HTERT RPE-1 (cell line): ENCODE data around the gene C1R.

Experiments
- in situ Hi-C: fragments of 300-500 bp; cut with MboI; formaldehyde crosslinking; loops from 4 replicates; pipeline ENCODE4 v1.14.3; 2020; ENCODE audit warnings: low sequenced_read_pairs

Gene C1R

DNA sequence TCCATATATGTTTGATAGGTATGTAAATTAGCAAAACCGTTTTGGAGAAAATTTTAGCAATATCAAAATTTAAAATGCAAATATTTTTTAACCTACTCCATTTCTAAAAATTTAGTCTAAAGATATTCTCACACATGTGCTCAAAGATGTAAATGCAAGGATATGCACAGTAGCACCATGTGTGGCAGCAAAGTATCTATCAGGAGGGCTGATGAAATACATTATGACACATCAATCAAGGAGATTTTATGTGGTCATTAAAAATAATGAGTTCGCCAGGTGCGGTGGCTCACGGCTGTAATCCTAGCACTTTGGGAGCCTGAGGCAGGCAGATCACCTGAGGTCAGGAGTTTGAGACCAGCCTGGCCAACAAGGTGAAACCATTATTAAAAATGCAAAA, 8.0 kb upstream of the C1R start:
- in situ Hi-C loops: no loop called here

DNA sequence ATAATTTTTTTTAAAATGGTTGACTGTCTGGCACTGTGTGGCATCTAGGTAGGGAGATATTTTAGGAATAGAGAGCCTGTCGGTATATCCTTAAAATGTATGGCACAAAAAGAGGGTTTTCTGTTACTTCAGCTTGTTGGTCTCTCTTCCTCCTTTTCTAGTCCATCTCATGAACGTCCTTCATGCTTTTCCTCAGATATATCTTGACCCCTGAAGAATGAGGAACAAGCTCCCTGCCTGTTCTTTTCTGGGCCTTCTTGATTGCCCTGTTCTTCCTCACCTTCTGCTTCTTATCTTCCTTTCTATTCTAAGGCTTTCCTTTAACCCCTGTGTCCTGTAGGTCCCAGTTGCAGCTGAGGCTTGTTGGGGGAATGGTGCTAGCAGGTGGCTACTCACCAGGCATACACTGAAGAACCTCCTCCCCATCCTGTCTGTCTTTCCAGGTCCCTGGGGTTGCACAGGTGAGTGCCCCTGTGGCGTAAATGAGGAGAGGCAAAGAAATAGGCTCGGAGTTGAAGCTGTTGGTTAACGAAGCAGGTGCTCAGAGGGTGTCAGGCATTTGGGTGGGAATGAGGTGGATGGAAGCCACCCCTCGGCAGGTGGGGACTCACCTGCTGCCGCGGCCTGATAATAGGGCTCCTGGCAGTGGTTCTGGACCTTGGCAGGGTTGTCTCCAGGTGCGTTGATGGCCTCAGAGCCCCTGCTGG, 7.2 kb upstream of the C1R start:
- in situ Hi-C loops: no loop called here

DNA sequence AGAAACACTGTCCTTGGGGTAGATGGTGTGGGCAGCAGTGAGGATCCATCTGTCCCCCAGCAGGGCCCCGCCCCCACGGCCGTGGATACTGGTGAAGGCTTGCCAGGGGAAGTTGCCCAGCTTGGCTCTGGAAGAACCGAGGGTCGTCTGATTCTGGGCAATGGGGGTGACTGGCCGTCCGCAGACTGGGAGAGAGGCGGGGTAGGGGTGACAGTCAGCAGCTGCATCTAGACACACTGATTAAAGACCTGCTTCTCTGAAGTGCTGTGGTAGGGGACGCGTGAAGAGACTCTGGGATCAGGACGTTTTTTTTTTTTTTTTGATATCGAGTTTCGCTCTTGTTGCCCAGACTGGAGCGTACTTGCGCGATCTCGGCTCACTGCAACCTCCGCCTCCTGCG, 4.7 kb upstream of the C1R start:
- in situ Hi-C loops: no loop called here

DNA sequence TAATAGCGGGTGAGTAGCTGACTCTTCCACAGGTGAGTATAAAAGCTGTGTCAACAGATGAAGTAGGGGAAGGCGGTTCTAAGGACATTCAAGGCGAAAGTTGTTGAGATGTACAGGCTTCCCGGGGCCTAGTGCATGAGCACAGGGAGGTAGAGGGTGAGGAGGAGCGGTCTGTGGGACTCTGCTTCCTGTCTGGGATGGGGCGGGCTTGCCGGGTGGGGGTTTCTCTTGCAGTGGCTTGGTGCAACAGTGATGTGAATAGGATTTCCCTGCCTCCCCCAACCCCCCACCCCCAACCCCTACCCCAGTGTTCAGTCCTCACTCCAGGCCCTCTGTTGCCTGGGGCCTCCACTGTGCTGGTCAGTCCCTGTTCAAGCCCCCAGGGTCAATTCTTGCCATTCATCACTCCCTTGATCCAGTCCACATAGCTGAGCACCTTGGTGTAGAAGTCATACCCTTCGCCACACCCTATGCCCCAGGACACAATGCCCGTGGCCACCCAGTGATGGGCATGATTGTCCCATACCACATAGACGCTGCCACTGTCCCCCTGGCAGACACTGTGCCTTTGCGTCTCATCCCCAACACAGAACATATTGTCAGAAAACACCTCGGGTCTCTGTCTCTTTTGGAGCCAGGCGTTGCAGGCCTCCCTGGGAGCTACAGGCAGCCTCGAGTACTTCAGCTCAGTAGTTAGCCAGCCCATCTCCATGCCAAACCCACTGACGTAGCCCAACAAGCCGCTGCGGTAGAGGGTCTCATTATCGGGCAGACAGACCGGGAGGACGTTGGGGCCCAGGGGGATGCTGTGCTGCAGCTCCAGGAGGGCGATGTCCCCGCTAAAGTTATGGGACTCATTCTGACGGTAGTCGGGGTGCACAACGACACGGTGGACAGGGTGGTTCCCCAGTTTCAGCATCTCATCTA, 4.0 kb upstream of the C1R start:
- in situ Hi-C loops: no loop called here

DNA sequence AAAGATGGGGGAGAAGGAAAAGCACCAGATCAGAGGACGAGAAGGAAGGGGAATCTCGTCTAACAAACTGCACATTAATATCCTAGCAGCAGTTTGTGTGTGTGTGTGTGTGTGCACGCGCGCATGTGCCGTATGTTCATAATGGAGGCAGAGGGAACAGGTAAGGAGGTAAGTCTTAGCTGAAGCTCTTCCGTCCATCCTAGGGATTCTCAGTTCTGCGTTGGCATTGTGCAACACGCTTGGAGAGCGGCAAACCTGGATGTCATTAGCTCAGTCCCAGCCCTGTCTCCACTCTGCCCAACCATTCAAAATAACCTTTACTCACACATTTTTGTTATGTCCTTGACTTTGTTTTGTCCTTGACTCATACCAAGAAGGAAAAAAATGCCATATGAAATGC, 1.6 kb upstream of the C1R start:
- in situ Hi-C loops: no loop called here

DNA sequence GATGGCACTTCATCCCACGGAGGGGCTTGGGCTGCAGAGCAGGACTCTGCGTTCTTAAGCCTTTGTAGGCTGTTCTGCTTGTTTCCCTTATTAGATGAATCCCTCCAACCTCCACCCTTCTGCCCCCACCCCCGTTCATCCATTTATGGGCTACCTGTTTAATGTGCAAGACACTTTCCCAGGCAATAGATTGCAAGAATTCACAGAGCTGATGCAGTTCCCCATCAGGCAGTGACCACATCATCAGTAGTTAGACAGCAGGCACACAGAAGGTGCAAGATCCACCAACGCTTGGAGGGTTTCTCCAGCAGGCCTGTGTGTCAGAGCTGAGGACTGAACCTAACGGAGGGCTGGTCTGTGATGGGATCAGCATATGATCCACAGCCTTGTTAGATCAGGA, 1.2 kb upstream of the C1R start:
- in situ Hi-C loops: no loop called here

DNA sequence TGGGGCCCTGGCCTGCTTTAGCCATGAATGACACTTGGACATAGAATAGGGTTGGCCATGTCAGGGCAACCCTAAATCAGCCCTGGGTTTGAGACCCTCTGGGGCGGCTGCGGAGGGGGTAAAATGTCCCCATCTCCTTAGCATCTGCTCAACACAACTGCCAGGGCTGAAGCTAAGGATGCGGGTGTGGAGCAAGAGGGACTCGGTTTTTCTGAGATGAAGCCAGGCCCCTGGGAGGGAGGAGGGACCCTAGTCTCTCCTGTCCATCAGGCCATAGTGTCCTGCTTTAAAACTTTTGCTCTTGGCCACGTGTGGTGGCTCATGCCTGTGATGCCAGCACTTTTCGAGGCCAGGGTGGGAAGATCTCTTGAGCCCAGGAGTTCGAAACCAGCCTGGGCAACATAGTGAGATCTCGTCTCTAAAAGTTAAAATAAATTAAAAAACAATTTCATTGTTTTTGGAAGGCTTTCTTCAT, 778 bp upstream of the C1R start:
- in situ Hi-C loops: no loop called here

DNA sequence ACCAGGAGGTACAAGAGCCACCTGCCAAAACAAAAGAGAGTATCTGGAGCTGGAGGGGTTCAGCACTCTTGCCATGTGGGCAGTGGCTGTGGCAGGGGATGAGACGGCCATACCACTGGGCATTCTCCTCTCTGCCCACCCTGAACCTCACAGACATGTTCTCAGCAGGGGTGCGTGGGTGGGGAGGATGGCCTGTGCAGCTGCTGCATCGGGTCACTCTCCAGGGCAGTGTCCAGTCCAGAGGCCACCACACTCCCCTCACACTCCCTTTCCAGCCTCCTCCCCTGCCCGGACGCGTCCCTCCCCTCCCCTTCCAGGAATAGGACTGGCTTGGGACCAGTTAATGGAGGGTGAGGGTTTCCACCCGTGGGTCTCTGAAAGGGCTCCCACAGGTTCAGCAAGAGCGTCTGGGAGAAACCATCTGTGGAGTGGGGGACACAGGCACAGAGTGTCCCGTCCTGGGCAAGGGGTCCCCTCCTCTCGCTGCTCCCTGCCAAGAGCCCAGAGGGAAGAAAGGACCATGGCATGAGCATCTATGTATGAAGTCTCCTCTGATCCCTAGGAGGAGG, 501 bp downstream of the C1R start:
- in situ Hi-C loops: no loop called here

DNA sequence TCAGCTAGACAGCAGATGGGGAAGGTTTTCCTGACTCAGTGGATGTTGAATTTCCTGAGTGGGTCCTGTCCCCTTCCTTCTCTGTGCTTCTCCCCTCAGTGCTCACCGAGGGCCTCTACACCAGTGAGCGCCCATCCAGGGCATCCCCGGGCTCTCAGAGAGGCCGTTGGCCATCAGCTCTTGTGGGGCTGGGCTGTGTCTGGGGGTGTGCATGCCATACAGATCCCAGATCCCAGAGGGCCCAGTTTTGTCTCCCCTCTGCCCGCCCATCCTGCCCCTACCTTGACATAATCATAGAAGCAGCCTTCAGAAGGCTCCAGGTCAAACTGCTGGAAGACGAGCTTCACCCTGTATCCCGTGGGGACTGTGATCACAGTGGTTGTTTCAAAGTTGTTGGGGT, 1.1 kb downstream of the C1R start:
- in situ Hi-C loops: no loop called here

DNA sequence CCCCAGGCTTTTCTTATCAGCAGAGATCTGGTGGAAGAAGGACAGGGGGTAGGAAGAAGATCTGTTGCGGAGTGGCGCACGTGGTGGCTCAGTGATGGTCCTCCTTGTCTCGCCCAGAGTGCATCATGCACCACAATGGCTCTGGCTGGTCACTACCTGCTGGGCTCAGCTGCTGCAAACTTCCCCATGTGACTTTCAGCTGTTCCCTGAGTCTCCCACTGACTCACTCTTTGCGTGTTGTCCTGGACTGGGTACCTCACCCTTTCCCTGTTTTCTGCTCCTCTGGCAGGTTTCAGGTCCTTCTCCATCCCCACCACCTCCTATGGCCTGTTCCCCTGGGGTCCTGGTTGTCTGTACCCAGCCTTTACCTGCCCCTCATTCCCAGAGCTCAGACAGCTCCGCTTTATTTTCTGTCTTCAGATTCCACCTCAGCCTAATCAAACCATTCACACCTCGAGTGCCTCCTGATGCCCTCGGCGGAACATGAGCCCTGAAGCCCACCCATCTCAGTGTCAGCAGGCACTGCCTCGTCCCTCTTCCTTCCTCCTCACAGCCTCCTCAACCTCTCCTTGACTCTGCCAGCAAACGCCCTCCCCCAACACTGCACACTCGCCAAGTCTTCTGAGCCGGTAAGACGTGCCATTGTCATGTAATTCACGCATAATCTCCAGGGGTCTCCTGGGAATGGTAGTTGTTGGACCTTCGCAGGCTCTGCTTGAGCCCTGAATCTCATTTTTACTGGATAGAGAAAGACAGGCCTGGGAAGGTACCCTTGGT, 1.8 kb downstream of the C1R start:
- in situ Hi-C loops: no loop called here

DNA sequence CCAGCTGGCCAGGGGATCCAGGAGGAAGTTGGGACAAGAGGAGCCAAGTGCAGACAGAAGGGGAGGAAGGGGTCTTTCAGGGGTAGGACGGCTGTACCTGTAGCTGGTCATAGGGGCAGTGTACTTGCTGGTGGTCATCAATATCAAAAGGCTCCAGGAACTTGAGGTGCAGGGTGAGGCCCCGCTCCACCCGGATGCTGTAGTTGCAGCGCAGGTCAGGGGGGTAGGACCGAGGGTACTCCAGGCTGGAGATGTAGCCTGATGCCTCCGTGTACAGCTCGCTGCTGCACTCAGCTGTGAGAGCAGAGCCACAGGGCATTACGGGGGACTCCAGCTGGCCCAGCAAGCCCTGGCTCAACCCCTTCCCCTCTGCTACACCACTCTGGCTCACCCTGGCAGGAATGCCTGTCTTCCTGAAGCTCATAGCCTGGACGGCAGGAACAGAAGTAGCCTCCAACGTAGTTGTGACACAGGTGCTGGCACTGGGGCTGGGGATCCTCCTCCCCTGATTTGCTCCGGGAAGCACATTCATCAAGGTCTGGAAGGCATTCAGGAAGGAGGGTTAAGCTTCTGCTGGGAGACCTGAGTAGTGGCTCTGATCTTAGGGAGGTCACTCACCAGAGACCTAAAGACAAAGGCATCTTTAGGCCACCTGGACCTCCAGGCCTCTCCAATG, 2.9 kb downstream of the C1R start:
- in situ Hi-C loops: no loop called here

DNA sequence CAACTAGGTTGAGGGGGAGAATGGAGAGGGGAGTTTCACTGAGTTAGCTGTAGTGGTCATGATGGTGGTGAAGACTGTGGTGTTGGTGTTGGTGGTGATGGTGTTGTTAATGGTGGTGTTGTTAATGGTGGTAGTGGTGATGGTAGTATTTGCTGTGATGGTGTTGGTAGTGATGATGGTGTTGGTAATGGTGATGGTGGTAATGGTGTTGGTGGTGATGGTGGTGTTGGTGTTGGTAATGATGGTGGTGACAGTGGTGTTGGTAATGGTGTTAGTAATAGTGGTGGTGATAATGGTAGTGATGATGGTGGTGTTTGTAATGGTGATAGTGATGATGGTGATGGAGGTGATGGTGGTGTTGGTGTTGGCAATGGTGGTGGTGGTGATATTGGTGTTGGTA, 9.1 kb downstream of the C1R start:
- in situ Hi-C loops: no loop called here

DNA sequence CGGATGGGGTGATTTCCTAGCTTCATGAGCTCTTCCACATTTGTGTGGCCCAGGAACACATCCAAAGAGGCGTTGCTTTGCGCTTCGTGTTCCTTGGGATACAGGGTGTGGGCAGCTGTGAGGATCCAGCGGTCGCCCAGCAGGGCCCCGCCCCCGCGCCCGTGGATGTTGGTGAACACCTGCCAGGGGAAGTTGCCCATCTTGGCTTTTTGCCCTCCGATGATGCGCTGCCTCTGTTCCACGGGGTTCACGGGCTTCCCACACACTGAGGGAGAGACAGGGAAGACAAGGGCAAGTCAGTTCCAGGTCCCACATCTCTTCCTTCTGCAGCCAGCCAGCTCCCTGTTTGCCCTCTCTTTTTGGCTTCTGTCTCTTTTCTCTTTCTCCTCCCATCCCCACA, 11.2 kb downstream of the C1R start:
- in situ Hi-C loops: no loop called here

DNA sequence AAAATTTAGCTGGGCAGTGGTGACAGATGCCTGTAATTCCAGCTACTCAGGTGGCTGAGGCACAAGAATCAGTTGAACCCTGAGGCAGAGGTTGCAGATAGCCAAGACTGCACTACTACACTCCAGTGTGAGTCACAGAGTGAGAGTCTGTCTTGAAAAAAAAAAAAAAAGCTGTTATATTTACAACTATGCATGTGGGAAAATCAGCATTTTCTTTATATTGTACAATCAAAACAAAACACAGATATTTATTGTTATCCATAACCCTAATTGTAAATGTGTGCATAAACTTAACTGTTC, 12.5 kb downstream of the C1R start:
- in situ Hi-C loops: no loop called here

DNA sequence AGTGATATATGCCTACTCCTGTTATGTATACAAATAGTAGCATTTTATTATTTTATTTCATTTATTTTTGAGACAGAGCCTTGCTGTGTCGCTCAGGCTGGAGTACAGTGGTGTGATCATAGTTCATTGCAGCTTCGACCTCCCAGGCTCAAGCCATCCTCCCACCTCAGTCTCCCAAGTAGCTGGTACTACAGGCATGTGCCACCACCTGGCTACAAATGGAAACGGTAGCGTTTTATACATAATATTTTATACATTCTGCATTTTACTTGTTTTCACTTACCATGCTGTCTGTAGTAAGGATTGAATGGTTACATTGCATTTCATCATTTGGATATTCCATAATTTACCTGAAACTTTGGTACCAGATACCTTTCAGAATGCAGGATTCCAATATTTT, 14.1 kb downstream of the C1R start:
- in situ Hi-C loops: no loop called here

DNA sequence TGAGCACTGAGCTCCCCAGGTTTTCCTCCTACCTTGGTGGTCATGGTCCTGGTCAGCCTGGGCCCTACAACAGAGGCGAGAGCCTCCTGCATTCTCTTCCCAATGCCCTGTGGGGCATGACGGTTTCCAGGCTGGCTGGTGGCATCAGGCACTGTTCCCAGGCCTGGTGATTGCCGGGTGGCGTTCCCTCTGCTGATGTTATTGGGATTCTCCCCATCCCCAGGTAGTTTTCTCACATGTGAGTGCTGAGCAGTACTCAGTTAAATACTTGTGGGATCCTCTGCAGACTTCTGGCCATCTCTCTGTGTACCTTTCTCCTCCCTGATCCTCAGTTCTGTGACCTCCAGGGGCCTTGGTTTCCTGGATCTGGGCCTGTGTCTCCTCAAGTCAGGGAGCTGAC, 15.8 kb downstream of the C1R start:
- in situ Hi-C loops: no loop called here

DNA sequence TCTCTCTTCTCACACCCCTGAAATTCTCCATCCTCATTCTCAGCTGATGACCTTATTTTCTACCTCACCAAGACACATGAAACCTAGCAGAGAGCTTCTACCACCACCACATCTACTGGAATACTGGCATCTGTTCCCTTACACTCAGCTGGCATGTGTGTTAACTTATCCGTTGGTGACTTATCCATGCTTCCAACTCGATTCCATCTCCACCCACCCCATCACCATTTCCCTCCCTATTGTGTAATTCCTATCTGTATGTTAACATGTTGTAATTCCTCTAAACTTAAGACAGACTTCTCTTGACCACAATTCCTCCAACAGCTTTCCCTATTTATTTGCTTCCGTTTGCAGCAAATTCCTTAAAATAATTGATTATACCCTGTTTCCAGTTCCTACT, 16.3 kb downstream of the C1R start:
- in situ Hi-C loops: no loop called here

DNA sequence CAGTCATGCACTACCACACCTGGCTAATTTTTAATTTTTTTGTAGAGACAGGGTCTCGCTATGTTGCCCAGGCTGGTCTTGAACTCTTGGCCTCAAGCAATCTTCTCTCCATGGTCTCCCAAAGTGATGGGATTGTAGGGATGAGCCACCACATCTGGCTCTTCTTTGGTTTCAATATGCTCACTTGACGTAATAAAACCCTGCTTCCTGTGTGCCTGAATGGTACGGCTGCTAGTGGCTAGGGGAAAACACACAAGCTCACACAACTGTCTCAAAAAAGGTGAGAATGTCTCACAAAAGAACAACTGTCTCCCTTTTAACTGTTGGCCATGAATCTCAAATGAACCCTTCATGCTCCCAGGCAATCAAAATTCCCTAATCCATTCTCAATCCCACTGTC, 16.7 kb downstream of the C1R start:
- in situ Hi-C loops: no loop called here

DNA sequence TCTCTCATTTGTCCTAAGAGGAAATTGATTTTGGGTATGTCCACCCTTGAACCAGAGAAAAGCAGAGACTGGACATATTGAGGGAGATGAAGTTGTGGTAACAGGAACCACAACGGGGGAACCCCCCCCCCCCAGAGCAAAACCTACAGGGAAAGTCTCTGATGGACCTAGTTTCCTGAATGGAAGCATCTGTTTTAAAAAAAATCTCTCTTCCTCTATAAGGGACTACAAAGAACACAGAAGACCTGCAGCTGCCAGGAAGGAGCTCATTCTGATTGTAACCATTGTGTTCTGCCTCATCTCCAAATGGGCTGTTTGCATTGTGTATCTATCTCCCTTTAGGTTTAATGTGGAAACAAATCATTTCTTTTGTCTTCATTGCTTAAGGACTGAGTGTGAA, 18.3 kb downstream of the C1R start:
- in situ Hi-C loops: no loop called here

DNA sequence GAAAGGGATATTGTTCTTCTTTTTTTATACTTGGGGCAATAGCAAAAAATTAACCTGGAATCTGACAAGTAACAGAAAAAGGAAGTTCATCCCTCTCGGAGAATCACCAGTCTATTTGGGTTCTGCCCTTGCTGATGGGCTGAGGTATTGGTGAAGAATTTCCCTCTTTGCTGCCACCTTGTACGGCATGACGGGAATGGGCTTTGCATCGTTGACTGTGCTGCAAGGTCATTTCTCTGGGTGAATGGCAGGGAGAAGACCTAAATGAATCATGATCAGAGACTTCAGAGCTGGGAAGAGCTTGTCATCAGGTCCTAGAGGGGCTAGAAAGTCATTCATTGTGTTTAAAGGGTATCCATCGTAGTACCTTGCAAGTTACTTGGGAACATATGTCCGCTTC, 19.7 kb downstream of the C1R start:
- in situ Hi-C loops: no loop called here

DNA sequence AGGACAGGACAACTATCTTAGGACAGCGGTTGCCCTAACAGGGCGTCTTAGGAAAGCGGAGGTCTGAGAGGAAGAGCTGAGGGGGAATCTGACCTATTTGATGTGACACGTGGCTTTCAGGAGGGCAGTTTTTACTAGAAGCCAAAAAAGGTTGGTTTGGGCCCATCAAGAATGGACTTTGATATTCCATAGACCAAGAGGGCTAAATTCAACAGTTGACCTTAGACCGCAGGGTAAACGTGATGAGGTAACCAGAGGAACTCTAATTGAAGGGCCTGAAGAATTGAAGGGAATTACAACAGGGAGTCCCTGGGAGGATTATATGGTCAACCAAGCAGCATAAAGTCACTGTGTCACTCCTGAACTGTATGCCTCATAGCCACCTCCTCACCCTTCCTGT, 20.2 kb downstream of the C1R start:
- in situ Hi-C loops: no loop called here
